Adipocyte (in vitro differentiated cells): ENCODE data around the gene NR6A1.

Experiments
- DNase-seq: peaks from one replicate; pipeline ENCODE4 v3.0.0-alpha.2; 2015; ENCODE audit warnings: low read depth
- H3K27me3 ChIP-seq: replicated peaks from 2 replicates; pipeline ENCODE4 v1.7.0; 2013; ENCODE audit warnings: mild to moderate bottlenecking, low read length, moderate library complexity; ENCODE audit not compliant: control insufficient read depth, insufficient read depth
- H3K36me3 ChIP-seq: 2 replicates; pipeline ENCODE4 v1.7.0; 2013; ENCODE audit warnings: low read length, mild to moderate bottlenecking, moderate library complexity; ENCODE audit not compliant: control insufficient read depth, insufficient read depth, severe bottlenecking
- H3K4me1 ChIP-seq: 2 replicates; pipeline ENCODE4 v1.7.0; 2013; ENCODE audit warnings: mild to moderate bottlenecking, low read length, moderate library complexity; ENCODE audit not compliant: control insufficient read depth, insufficient read depth
- H3K4me3 ChIP-seq: 2 replicates; pipeline ENCODE4 v1.7.0; 2013; ENCODE audit warnings: mild to moderate bottlenecking, low read length, moderate library complexity
- H3K9ac ChIP-seq: 2 replicates; pipeline ENCODE4 v1.7.0; 2013; ENCODE audit warnings: mild to moderate bottlenecking, low read length, moderate library complexity
- H3K9me3 ChIP-seq: 2 replicates; pipeline ENCODE4 v1.7.0; 2013; ENCODE audit warnings: mild to moderate bottlenecking, low read length, moderate library complexity; ENCODE audit not compliant: control insufficient read depth

Gene NR6A1

GRCh38 chr9:124793015-124793541 lies 22.0 kb upstream of the NR6A1 start:
- Histone ChIP-seq H3K4me3 (no peak overlapping the region), H3K9ac (peak overlapping the region; percentile 5), H3K9me3 (no peaks in the 10 kb centered on the region), H3K4me1 (peaks cover 34% of the 10 kb centered on the region), H3K27me3 (no peaks in the 10 kb centered on the region), H3K36me3 (no peaks in the 10 kb centered on the region)
- DNase-seq: peak; percentile 59

- DNase-seq: no peak
- no peak overlapping the region for H3K4me3 ChIP-seq
- peak overlapping the region; percentile 5 for H3K9ac ChIP-seq
- H3K27me3 ChIP-seq: no peaks in the 10 kb centered on the region
- H3K4me1 ChIP-seq: peaks cover 29% of the 10 kb centered on the region
- H3K36me3 ChIP-seq: no peaks in the 10 kb centered on the region
- H3K9me3 ChIP-seq: no peaks in the 10 kb centered on the region
These were observed 21.3 kb upstream of the NR6A1 start for GRCh38 chr9:124792257-124793014.

GRCh38 chr9:124790801-124791505 lies 19.8 kb upstream of the NR6A1 start:
- H3K36me3 ChIP-seq: no peaks in the 10 kb centered on the region

GRCh38 chr9:124790301-124790700 lies 19.2 kb upstream of the NR6A1 start:
- no peak for DNase-seq
- Histone ChIP-seq H3K4me3 (no peak overlapping the region), H3K4me1 (peaks cover 10% of the 10 kb centered on the region)

More at GRCh38 chr9:124790801-124791505, 19.8 kb upstream of the NR6A1 start:
- Histone ChIP-seq H3K9me3 (no peaks in the 10 kb centered on the region), H3K27me3 (no peaks in the 10 kb centered on the region), H3K4me1 (peaks cover 14% of the 10 kb centered on the region), H3K4me3 (no peak overlapping the region), H3K9ac (no peak overlapping the region)
- no peak for DNase-seq

GRCh38 chr9:124789531-124789930 lies 18.4 kb upstream of the NR6A1 start:
- no peaks in the 10 kb centered on the region for H3K36me3 ChIP-seq
- peaks cover 10% of the 10 kb centered on the region for H3K4me1 ChIP-seq
- no peak for DNase-seq
- no peak overlapping the region for H3K9ac ChIP-seq
- H3K9me3 ChIP-seq: no peaks in the 10 kb centered on the region
- H3K4me3 ChIP-seq: no peak overlapping the region
- H3K27me3 ChIP-seq: no peaks in the 10 kb centered on the region

More at GRCh38 chr9:124790301-124790700, 19.2 kb upstream of the NR6A1 start:
- H3K36me3 ChIP-seq: no peaks in the 10 kb centered on the region
- H3K9ac ChIP-seq: no peak overlapping the region
- H3K9me3 ChIP-seq: no peaks in the 10 kb centered on the region
- H3K27me3 ChIP-seq: no peaks in the 10 kb centered on the region

GRCh38 chr9:124788542-124789217 lies 17.6 kb upstream of the NR6A1 start:
- Histone ChIP-seq H3K4me1 (peaks cover 14% of the 10 kb centered on the region), H3K27me3 (no peaks in the 10 kb centered on the region), H3K36me3 (no peaks in the 10 kb centered on the region), H3K9me3 (no peaks in the 10 kb centered on the region), H3K9ac (no peak overlapping the region), H3K4me3 (no peak overlapping the region)
- DNase-seq: no peak

GRCh38 chr9:124786881-124787573 lies 15.9 kb upstream of the NR6A1 start:
- H3K9me3 ChIP-seq: no peaks in the 10 kb centered on the region
- H3K27me3 ChIP-seq: no peaks in the 10 kb centered on the region
- H3K4me1 ChIP-seq: peaks cover 8% of the 10 kb centered on the region
- H3K36me3 ChIP-seq: no peaks in the 10 kb centered on the region
- H3K9ac ChIP-seq: no peak overlapping the region
- H3K4me3 ChIP-seq: no peak overlapping the region
- DNase-seq: no peak

- peak; percentile 40 for DNase-seq
- H3K36me3 ChIP-seq: no peaks in the 10 kb centered on the region
- no peak overlapping the region for H3K9ac ChIP-seq
- no peaks in the 10 kb centered on the region for H3K27me3 ChIP-seq
- no peak overlapping the region for H3K4me3 ChIP-seq
- H3K9me3 ChIP-seq: no peaks in the 10 kb centered on the region
- H3K4me1 ChIP-seq: peaks cover 19% of the 10 kb centered on the region
These were observed 13.4 kb upstream of the NR6A1 start for GRCh38 chr9:124784509-124784908.

GRCh38 chr9:124783830-124784229 lies 12.7 kb upstream of the NR6A1 start:
- no peak for DNase-seq
- H3K9me3 ChIP-seq: no peaks in the 10 kb centered on the region
- peaks cover 24% of the 10 kb centered on the region for H3K4me1 ChIP-seq

GRCh38 chr9:124782661-124783574 lies 11.8 kb upstream of the NR6A1 start:
- H3K9ac ChIP-seq: no peak overlapping the region
- H3K9me3 ChIP-seq: no peaks in the 10 kb centered on the region
- DNase-seq: no peak
- no peaks in the 10 kb centered on the region for H3K27me3 ChIP-seq
- peaks cover 26% of the 10 kb centered on the region for H3K4me1 ChIP-seq
- H3K4me3 ChIP-seq: no peak overlapping the region
- H3K36me3 ChIP-seq: no peaks in the 10 kb centered on the region

More at GRCh38 chr9:124783830-124784229, 12.7 kb upstream of the NR6A1 start:
- Histone ChIP-seq H3K4me3 (no peak overlapping the region), H3K36me3 (no peaks in the 10 kb centered on the region), H3K27me3 (no peaks in the 10 kb centered on the region), H3K9ac (no peak overlapping the region)
